ENCODE measurements around the gene EGFLAM. TPM values are rescaled to one million over a fixed set of nuclear protein-coding genes. Genes with fewer than 3 reads are reported as not detected.

EGFLAM gene
- total RNA-seq, 1 experiment from 2014 or later, result 1.1 TPM

GRCh38 chr5:38267372-38267771 lies 9.0 kb downstream of the EGFLAM start:
- ChIA-PET CTCF (interaction anchor here (0.8 kb wide), 1 partner anchor 13 kb away, joined by 3 read pairs; no protein-coding TSS in a partner anchor), POLR2A (no interaction called here)
- H3K27ac Mint-ChIP-seq, result no peak overlapping the region
- ATAC-seq, result no peak
- H3K36me3 Mint-ChIP-seq, result no peaks in the 10 kb centered on the region
- H3K4me1 Mint-ChIP-seq, result 0 out of 2 replicates have a peak, but pooled peaks cover 4% of the 10 kb centered on the region
- H3K9me3 Mint-ChIP-seq, result peaks cover 4% of the 10 kb centered on the region; the same call in 1 of the 2 replicates
- H3K4me3 Mint-ChIP-seq, result no peak overlapping the region
- DNase-seq (ENCODE audit: low spot score), result no peak
- H3K27me3 Mint-ChIP-seq (ENCODE audit: low read depth), result peaks cover 25% of the 10 kb centered on the region
- no peak for TF ChIP-seq ATF1 (CRISPR knock-in tag; IDR thresholded peaks at IDR 0.05)
- no peak for TF ChIP-seq CDX4 (CRISPR knock-in tag; IDR thresholded peaks at IDR 0.05; ENCODE audit: borderline replicate concordance)
- TF ChIP-seq, protein P1, sequence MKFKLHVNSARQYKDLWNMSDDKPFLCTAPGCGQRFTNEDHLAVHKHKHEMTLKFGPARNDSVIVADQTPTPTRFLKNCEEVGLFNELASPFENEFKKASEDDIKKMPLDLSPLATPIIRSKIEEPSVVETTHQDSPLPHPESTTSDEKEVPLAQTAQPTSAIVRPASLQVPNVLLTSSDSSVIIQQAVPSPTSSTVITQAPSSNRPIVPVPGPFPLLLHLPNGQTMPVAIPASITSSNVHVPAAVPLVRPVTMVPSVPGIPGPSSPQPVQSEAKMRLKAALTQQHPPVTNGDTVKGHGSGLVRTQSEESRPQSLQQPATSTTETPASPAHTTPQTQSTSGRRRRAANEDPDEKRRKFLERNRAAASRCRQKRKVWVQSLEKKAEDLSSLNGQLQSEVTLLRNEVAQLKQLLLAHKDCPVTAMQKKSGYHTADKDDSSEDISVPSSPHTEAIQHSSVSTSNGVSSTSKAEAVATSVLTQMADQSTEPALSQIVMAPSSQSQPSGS (CRISPR knock-in tag; IDR thresholded peaks at IDR 0.05; ENCODE audit: borderline replicate concordance, low read depth), result no peak
- TF ChIP-seq ZNF138 (CRISPR knock-in tag; conservative IDR thresholded peaks at IDR 0.05), result no peak
- TF ChIP-seq, protein P2, sequence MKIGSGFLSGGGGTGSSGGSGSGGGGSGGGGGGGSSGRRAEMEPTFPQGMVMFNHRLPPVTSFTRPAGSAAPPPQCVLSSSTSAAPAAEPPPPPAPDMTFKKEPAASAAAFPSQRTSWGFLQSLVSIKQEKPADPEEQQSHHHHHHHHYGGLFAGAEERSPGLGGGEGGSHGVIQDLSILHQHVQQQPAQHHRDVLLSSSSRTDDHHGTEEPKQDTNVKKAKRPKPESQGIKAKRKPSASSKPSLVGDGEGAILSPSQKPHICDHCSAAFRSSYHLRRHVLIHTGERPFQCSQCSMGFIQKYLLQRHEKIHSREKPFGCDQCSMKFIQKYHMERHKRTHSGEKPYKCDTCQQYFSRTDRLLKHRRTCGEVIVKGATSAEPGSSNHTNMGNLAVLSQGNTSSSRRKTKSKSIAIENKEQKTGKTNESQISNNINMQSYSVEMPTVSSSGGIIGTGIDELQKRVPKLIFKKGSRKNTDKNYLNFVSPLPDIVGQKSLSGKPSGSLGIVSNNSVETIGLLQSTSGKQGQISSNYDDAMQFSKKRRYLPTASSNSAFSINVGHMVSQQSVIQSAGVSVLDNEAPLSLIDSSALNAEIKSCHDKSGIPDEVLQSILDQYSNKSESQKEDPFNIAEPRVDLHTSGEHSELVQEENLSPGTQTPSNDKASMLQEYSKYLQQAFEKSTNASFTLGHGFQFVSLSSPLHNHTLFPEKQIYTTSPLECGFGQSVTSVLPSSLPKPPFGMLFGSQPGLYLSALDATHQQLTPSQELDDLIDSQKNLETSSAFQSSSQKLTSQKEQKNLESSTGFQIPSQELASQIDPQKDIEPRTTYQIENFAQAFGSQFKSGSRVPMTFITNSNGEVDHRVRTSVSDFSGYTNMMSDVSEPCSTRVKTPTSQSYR (CRISPR knock-in tag; IDR thresholded peaks at IDR 0.05), result no peak
- TF ChIP-seq, protein P3, sequence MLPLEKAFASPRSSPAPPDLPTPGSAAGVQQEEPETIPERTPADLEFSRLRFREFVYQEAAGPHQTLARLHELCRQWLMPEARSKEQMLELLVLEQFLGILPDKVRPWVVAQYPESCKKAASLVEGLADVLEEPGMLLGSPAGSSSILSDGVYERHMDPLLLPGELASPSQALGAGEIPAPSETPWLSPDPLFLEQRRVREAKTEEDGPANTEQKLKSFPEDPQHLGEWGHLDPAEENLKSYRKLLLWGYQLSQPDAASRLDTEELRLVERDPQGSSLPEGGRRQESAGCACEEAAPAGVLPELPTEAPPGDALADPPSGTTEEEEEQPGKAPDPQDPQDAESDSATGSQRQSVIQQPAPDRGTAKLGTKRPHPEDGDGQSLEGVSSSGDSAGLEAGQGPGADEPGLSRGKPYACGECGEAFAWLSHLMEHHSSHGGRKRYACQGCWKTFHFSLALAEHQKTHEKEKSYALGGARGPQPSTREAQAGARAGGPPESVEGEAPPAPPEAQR (CRISPR knock-in tag; IDR thresholded peaks at IDR 0.05), result no peak

DNA sequence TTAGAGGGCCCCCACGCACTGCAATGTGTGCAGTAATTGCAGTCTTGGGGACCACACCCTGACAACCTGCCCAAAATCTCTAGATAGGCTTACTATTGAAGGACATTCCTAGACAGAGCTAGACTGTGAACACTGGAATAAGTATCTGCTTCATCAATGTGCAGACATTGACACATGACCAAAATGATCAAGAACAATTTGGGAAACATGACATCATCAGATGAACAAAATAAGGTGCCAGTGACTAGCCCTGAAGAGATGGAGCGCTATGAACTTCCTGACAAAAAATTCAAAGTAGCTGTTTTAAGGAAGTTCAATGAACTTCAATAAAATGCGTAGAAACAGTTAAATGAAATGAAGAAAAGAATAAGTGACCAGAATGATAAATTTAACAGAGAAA lies 15.3 kb downstream of the EGFLAM start:
- H3K9me3 Mint-ChIP-seq, result peaks cover 53% of the 10 kb centered on the region
- DNase-seq (ENCODE audit: low spot score), result no peak
- POLR2A ChIA-PET, result no interaction called here
- H3K27me3 Mint-ChIP-seq (ENCODE audit: low read depth), result no peaks in the 10 kb centered on the region; the same call in 1 of the 2 replicates
- no peak for ATAC-seq
- TF ChIP-seq, protein P4, sequence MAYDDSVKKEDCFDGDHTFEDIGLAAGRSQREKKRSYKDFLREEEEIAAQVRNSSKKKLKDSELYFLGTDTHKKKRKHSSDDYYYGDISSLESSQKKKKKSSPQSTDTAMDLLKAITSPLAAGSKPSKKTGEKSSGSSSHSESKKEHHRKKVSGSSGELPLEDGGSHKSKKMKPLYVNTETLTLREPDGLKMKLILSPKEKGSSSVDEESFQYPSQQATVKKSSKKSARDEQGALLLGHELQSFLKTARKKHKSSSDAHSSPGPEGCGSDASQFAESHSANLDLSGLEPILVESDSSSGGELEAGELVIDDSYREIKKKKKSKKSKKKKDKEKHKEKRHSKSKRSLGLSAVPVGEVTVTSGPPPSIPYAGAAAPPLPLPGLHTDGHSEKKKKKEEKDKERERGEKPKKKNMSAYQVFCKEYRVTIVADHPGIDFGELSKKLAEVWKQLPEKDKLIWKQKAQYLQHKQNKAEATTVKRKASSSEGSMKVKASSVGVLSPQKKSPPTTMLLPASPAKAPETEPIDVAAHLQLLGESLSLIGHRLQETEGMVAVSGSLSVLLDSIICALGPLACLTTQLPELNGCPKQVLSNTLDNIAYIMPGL (CRISPR knock-in tag; IDR thresholded peaks at IDR 0.05), result no peak
- TF ChIP-seq ESRRA (CRISPR knock-in tag; IDR thresholded peaks at IDR 0.05; ENCODE audit: borderline replicate concordance), result no peak
- no peak for TF ChIP-seq PRRX2 (CRISPR knock-in tag; IDR thresholded peaks at IDR 0.05)
- TF ChIP-seq ZNF396 (CRISPR knock-in tag; IDR thresholded peaks at IDR 0.05; ENCODE audit: borderline replicate concordance), result no peak
- no peak for TF ChIP-seq ZNF416 (CRISPR knock-in tag; IDR thresholded peaks at IDR 0.05)
- no peak for TF ChIP-seq FOXP4 (CRISPR knock-in tag; IDR thresholded peaks at IDR 0.05)
- no peak for TF ChIP-seq EMX1 (CRISPR knock-in tag; IDR thresholded peaks at IDR 0.05)
- no peak for TF ChIP-seq AFF4 (CRISPR knock-in tag; IDR thresholded peaks at IDR 0.05; ENCODE audit: borderline replicate concordance)
- TF ChIP-seq IRF2 (CRISPR knock-in tag; IDR thresholded peaks at IDR 0.05; ENCODE audit: borderline replicate concordance, low read depth), result no peak
- no peak for TF ChIP-seq FOXJ3 (CRISPR knock-in tag; IDR thresholded peaks at IDR 0.05; ENCODE audit: borderline replicate concordance)
- no peak for TF ChIP-seq ZMAT4 (CRISPR knock-in tag; IDR thresholded peaks at IDR 0.05)
- no peak for TF ChIP-seq RORB (CRISPR knock-in tag; IDR thresholded peaks at IDR 0.05)
- no peak for TF ChIP-seq MXD4 (CRISPR knock-in tag; IDR thresholded peaks at IDR 0.05; ENCODE audit: borderline replicate concordance)
- no peak overlapping the region for H3K4me3 Mint-ChIP-seq
- CTCF ChIA-PET, result interaction anchor here (1.6 kb wide), 1 partner anchor 8 kb away, joined by 6 read pairs; no protein-coding TSS in a partner anchor
- H3K36me3 Mint-ChIP-seq, result peaks cover 14% of the 10 kb centered on the region
- no peaks in the 10 kb centered on the region for H3K4me1 Mint-ChIP-seq
- no peak overlapping the region for H3K27ac Mint-ChIP-seq
